K562 (cell line): Measurements from ENCODE around the gene GYPC. TPM values are rescaled to one million over a fixed set of nuclear protein-coding genes. Genes with fewer than 3 reads are reported as not detected.

Source experiments
- CBX3 ChIP-seq, 2 experiments: IDR thresholded peaks; 1 replicate in 1 of 2; 2 replicates in 1 of 2; pipeline ENCODE4 v1.6.1; 2012; ENCODE audit warnings: inconsistent platforms in 2 of 2, low read length in 2 of 2, borderline replicate concordance in 1 of 2, control low read depth in 1 of 2
- CBX8 ChIP-seq: fragments of 200-600 bp; sonication (generic); IDR thresholded peaks from 2 replicates; pipeline ENCODE4 v1.6.1; 2012; ENCODE audit warnings: borderline replicate concordance, mixed run types, low read depth, mild to moderate bottlenecking, moderate library complexity, mixed read lengths, low read length, control low read depth, inconsistent platforms; ENCODE audit not compliant: poor library complexity, severe bottlenecking; ENCODE audit errors: extremely low read depth
- COPS2 ChIP-seq: fragments of 450-650 bp; conservative IDR thresholded peaks from 2 replicates; pipeline ENCODE4 v1.6.1; 2016; ENCODE audit warnings: mild to moderate bottlenecking, moderate library complexity
- CREB5 ChIP-seq: fragments of 250-450 bp; sonication (Bioruptor Pico); IDR thresholded peaks from 2 replicates; pipeline ENCODE4 v1.5.0; 2020; ENCODE audit warnings: mild to moderate bottlenecking
- E2F1 ChIP-seq: sonication (generic); formaldehyde crosslinking; IDR thresholded peaks from 2 replicates; pipeline ENCODE4 v1.8.1; 2023; ENCODE audit warnings: mild to moderate bottlenecking, missing genetic modification reagents, moderate library complexity
- ELK1 ChIP-seq: sonication (generic); formaldehyde crosslinking; IDR thresholded peaks from 2 replicates; pipeline ENCODE4 v1.8.1; 2022; ENCODE audit warnings: missing genetic modification reagents
- HMG20A ChIP-seq: fragments of 450-650 bp; formaldehyde crosslinking; conservative IDR thresholded peaks from 2 replicates; pipeline ENCODE4 v1.4.0; 2020; ENCODE audit warnings: mild to moderate bottlenecking, mixed read lengths
- MBD2 ChIP-seq: sonication (generic); IDR thresholded peaks from 2 replicates; pipeline ENCODE4 v1.6.1; 2016; ENCODE audit warnings: low read depth, borderline replicate concordance
- PHF21A ChIP-seq: fragments of 450-650 bp; IDR thresholded peaks from 2 replicates; pipeline ENCODE4 v1.6.1; 2017; ENCODE audit warnings: low read depth, borderline replicate concordance
- PTTG1 ChIP-seq: fragments of 450-650 bp; IDR thresholded peaks from 2 replicates; pipeline ENCODE4 v1.6.1; 2016; ENCODE audit warnings: low read depth, mild to moderate bottlenecking, missing genetic modification characterization, missing compliant biosample characterization
- RUNX1 ChIP-seq: sonication (generic); IDR thresholded peaks from 2 replicates; pipeline ENCODE4 v1.6.1; 2016; ENCODE audit warnings: antibody characterized with exemption, low read depth
- SLC30A9 ChIP-seq: fragments of 250-450 bp; sonication (Bioruptor Pico); IDR thresholded peaks from 2 replicates; pipeline ENCODE4 v1.8.0; 2022; ENCODE audit warnings: mild to moderate bottlenecking, moderate library complexity
- SMARCE1 ChIP-seq: fragments of 450-650 bp; IDR thresholded peaks from 2 replicates; pipeline ENCODE4 v1.7.1; 2016; ENCODE audit warnings: mild to moderate bottlenecking
- SNAPC5 ChIP-seq: fragments of 250-450 bp; sonication (Bioruptor Pico); IDR thresholded peaks from 2 replicates; pipeline ENCODE4 v1.8.0; 2021; ENCODE audit warnings: moderate library complexity, mild to moderate bottlenecking, inconsistent platforms
- TBL1XR1 ChIP-seq, 2 experiments: IDR thresholded peaks; 2 replicates each; pipeline ENCODE4 v1.6.1; 2012; ENCODE audit warnings: improper control_type of control experiment in 2 of 2, low read length in 2 of 2, mild to moderate bottlenecking in 1 of 2
- TBP ChIP-seq: optimal IDR thresholded peaks from 2 replicates; pipeline ENCODE3; 2011; ENCODE audit warnings: low read depth, low read length, improper control_type of control experiment
- UBTF ChIP-seq, 2 experiments: IDR thresholded peaks; 2 replicates each; pipeline ENCODE4 v1.6.1; 2012; ENCODE audit warnings: improper control_type of control experiment in 2 of 2, low read depth in 2 of 2, low read length in 2 of 2, borderline replicate concordance in 1 of 2
- YBX1 ChIP-seq: fragments of 450-650 bp; IDR thresholded peaks from 2 replicates; pipeline ENCODE4 v1.7.1; 2016; ENCODE audit warnings: mild to moderate bottlenecking
- ZBTB9 ChIP-seq: fragments of 450-650 bp; formaldehyde crosslinking; IDR thresholded peaks from 2 replicates; pipeline ENCODE4 v1.4.0; 2020; ENCODE audit warnings: mild to moderate bottlenecking, moderate library complexity
- ZNF212 ChIP-seq: fragments of 450-650 bp; formaldehyde crosslinking; IDR thresholded peaks from 2 replicates; pipeline ENCODE4 v1.4.0; 2020; ENCODE audit warnings: mild to moderate bottlenecking
- polyA plus RNA-seq, 8 experiments: library from polyadenylated mRNA; depleted of rRNA in 4 of 8; stranded (reverse) in 5 of 8; unstranded in 3 of 8; fragments of >200 nt; fragmentation: Nextera tagmentation in 2 of 8; fragmentation: Illumina TruSeq in 1 of 8; extraction: Ambion mirVana in 2 of 8; extraction: Trizol in 1 of 8; gene quantifications; 2 replicates each; pipeline versions ENCODE4 v1.2.1 to v1.2.3, GENCODE V29; 2011 to 2014; ENCODE audit warnings: inconsistent platforms in 1 of 8, missing spikeins in 1 of 8
- total RNA-seq, 7 experiments: library from RNA; depleted of rRNA in 6 of 7; stranded (reverse); fragments of >200 nt in 6 of 7; fragmentation: Illumina TruSeq in 2 of 7; extraction: Trizol in 2 of 7; gene quantifications; 2 replicates each; pipeline versions ENCODE4 v1.2.1 to v1.2.3, GENCODE V29; 2011 to 2021; ENCODE audit warnings: low replicate concordance in 1 of 7

The GYPC gene
- total and polyA plus RNA-seq, 9 of the 15 experiments (the other 6 are each of a cell fraction or from before 2014, with no cell fraction given), result 50.6 to 282 (median 194) TPM

GRCh38 chr2:126657148-126657635, 1.2 kb downstream of the GYPC start (continued):
- TF ChIP-seq CBX8, result no peak
- no peak for TF ChIP-seq MBD2
- no peak for TF ChIP-seq HMG20A (CRISPR knock-in tag)
- no peak for TF ChIP-seq RUNX1
- 0 out of 3 replicates have a peak, but pooled peaks of 1 of the 2 experiments have one; percentile 14 for TF ChIP-seq CBX3 (IDR thresholded peaks at IDR 0.05; ENCODE audit: borderline replicate concordance in 1 of 2, low read length in 2 of 2)
- no peak for TF ChIP-seq TBL1XR1 (IDR thresholded peaks at IDR 0.05; ENCODE audit: low read length in 2 of 2)
- TF ChIP-seq ZBTB9, result peak; percentile 38; the same call in 1 of the 2 replicates
- TF ChIP-seq E2F1 (CRISPR knock-in tag), result no peak
- no peak for TF ChIP-seq SMARCE1
- peak; percentile 53 to 69; a peak in 2 of 4 replicates for TF ChIP-seq UBTF (IDR thresholded peaks at IDR 0.05; ENCODE audit: borderline replicate concordance in 1 of 2, low read depth in 2 of 2, low read length in 2 of 2)
- no peak for TF ChIP-seq ZNF212 (CRISPR knock-in tag)
- no peak for TF ChIP-seq PTTG1 (tag)
- TF ChIP-seq CREB5 (CRISPR knock-in tag), result no peak
- no peak for TF ChIP-seq COPS2
- no peak for TF ChIP-seq ELK1 (CRISPR knock-in tag)
- TF ChIP-seq SNAPC5 (CRISPR knock-in tag), result no peak
- TF ChIP-seq TBP, result peak; percentile 53
- no peak for TF ChIP-seq YBX1
- no peak for TF ChIP-seq SLC30A9
- no peak for TF ChIP-seq PHF21A
